T1000 (cell line): ENCODE measurements around the gene TCERG1L.
"Not testable (repeated sequence)": the region's sequence is repeated elsewhere in the genome, so short reads cannot be mapped to it uniquely, and the experiment has no call there.

Experiments
- DNase-seq: peaks from one replicate; lab custom pipeline; 2025; ENCODE audit warnings: mixed read lengths; lab: John Stamatoyannopoulos, UW

The TCERG1L gene

GRCh38 chr10:131083915-131084790, 227.4 kb downstream of the TCERG1L start:
- no peak for DNase-seq

GRCh38 chr10:131082991-131083481, 228.5 kb downstream of the TCERG1L start:
- DNase-seq = no peak

- DNase-seq = no peak
Observed at GRCh38 chr10:131082201-131082850, 229.2 kb downstream of the TCERG1L start.

DNA sequence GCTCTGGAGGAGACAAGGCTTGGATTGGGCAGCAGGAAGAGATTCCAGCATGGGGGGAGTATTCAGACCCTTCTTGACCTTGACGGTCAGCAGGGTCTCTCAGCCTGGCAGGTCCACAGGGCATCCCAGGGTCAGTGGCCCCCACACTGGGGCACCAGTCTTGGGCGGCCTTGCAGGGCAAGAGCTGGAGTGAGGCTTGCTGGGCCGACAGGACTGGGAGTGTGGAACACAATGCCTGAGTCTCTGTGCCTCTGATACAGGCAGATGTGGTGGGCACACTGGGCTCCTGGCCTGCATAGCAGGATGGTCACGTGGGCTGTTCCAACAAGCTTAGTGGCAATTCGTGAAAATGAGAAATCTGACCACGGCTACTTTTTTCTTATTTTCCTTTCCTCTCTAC, 229.7 kb downstream of the TCERG1L start:
- DNase-seq = no peak

DNA sequence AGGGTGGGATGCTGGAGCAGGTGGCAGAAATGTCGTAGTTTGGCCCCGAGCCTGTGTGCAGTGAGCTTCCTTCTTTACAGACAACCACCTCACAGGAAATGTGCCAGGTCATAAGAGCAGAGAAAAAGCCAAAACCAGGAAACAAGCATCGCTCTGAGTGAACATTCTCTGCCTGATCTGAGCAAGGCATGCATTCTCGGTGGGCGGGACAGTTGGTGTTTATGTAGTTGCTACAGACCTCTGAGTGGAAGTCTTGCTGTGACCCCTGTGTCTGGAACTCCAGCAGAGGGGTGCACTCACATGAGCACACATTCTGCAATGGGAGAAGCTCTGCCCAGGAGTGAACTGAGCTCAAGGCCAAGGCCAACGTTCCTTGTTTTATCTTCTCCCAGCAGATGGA, 230.1 kb downstream of the TCERG1L start:
- no peak for DNase-seq

DNA sequence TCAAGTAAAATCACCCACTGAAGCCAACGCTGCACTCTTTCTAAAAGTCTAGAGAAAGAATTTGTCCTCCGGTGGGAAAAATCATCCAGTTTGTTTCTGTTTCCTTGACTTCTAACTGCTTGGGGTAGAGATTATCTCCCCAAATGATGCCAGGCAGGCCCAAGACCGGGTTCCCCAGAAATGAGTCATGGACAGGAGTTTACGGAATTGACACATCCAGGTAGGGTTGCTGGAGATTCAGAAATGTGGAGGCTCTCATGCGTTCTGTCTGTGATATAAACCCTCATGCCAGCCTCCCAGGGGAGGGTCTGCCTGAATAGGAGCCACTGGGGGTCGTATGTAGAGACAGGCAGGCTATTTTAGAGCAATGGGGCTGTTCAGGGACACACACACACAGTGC, 230.9 kb downstream of the TCERG1L start:
- no peak for DNase-seq

GRCh38 chr10:131079314-131079713, 232.2 kb downstream of the TCERG1L start:
- no peak for DNase-seq

GRCh38 chr10:131078882-131079280, 232.6 kb downstream of the TCERG1L start:
- DNase-seq = not testable (repeated sequence)

GRCh38 chr10:131078131-131078881, 233.2 kb downstream of the TCERG1L start:
- no peak for DNase-seq

GRCh38 chr10:131077724-131078123, 233.8 kb downstream of the TCERG1L start:
- DNase-seq = no peak

DNA sequence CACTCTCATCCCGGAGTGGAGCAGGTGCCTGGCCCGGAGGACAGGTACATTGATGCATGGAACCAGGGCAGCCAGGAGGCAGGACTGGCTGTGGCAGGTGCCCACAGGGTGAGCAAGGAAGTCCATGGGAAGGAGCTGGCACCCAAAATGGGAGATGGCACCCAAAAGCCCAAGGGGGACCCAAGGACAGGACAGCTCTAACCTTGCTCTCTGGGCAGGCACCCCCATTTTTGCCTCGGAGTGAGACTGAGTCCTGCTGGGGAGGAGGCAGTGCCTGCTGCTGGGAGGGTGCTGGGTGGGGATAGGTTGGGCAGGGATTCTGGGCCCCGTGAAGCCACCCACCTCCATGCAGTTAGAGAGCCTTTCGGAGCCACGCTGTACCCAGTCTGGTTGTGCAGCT, 234.5 kb downstream of the TCERG1L start:
- DNase-seq = no peak

DNA sequence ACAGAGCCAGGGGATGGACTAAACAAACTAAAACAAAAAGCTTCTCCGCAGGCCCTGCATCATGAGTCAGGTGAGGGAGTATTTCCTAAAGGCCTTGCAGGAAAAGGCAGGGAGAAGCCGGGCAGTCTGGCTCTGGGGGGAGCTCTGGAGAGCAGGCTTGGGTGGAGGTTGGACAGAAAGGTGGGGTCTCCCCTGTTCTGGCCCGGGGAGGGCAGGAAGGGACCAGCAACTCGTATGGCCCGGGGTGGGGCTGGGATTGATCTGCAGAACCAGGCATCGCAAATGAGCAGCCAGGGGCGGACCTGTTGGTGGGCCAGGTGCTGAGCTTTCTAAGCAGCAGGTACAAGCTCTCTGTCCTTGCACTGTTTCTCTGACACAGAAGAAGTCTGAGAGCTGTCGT, 235.2 kb downstream of the TCERG1L start:
- DNase-seq = no peak

GRCh38 chr10:131075218-131075770, 236.2 kb downstream of the TCERG1L start:
- no peak for DNase-seq

GRCh38 chr10:131074682-131075081, 236.8 kb downstream of the TCERG1L start:
- no peak for DNase-seq

GRCh38 chr10:131073469-131074035, 238.0 kb downstream of the TCERG1L start:
- DNase-seq = no peak

GRCh38 chr10:131072651-131073468, 238.7 kb downstream of the TCERG1L start:
- DNase-seq = no peak

DNA sequence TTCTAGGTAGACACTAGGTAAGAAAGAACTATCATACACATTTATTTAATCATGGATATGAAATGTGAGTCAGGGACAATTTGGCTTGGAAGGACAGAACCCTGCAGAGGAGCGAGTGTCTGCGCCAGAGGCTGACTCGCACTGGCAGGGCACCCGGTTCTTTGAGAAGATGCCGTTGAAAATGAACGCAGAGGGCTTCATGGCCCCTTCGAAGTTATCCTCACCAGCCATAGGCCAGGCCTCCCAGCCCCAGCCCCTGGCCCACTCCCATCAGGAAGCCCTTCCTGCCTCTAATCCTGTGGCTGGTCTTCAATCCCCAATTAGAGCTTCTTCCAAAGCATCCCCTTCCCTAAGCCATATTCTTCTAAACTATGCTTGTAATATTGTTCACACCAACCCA, 239.8 kb downstream of the TCERG1L start:
- no peak for DNase-seq

- no peak for DNase-seq
Observed at GRCh38 chr10:131070856-131071255, 240.7 kb downstream of the TCERG1L start.

- no peak for DNase-seq
Observed at GRCh38 chr10:131068760-131069159, 242.8 kb downstream of the TCERG1L start.

GRCh38 chr10:131068311-131068710, 243.2 kb downstream of the TCERG1L start:
- DNase-seq = no peak

DNA sequence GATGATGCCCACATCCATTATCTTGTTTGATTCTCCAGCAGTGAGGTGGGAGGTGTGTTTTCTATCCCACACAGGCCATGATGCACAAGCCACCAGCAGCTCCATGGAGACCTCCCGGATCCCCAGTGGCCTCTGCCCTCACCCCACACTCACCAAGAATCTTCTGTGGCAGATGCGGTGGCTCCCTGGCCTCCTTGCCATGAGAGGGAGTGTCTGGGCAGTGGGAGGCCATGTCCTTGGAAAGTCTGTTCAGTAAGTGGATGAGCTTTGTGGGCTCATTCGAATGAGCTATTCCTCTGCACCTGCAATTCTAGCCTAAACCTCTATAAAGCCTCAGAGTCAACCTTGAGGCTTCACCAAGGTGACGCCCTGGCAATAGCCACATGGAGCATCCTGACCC, 243.8 kb downstream of the TCERG1L start:
- no peak for DNase-seq
